ENCODE data around the gene PATE3.

Gene PATE3, protein sequence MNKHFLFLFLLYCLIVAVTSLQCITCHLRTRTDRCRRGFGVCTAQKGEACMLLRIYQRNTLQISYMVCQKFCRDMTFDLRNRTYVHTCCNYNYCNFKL

DNA sequence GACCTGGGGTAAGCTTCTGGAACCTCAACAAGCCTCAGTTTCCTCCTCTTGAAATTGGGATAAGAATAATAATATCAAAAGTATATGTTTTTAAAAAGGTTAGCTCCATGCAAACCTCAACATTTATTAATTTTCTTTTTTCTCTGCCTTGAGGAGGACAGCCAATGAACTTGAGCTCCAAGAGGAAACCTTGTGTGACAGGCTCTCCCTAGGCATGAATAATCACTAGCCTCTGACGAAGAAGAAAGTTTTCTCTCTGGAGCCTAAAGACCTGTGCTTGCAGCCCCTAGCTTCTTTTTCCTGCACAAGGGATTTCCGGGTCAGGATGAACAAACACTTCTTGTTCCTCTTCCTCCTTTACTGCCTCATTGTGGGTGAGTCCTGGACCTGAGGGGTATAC, at the start of gene PATE3:
Gene PATE3, plus strand, starts transcription at position 301 of the 400 bp plus-strand sequence. Its CDS starts 25 bp downstream, at position 326.
- DNase-seq, result no peak

DNA sequence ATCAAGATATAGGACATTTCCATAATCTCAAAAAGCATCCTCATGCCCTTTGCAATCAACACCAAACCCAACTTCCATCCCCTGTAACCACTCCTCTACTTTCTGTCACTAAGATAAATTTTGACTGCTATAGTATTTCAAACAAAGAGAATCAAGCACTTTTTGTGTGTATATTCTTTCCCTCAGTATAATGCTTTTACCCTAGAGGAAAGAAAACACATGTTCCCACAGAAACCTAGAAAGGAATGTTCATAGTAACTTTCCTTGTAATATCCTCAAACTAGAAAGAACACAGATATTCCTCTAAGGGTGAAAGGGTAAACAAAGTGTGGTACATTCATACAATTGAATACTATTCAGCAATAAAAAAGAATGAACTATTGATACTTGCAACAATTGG, 47.3 kb upstream of the PATE3 start:
- DNase-seq, result no peak

DNA sequence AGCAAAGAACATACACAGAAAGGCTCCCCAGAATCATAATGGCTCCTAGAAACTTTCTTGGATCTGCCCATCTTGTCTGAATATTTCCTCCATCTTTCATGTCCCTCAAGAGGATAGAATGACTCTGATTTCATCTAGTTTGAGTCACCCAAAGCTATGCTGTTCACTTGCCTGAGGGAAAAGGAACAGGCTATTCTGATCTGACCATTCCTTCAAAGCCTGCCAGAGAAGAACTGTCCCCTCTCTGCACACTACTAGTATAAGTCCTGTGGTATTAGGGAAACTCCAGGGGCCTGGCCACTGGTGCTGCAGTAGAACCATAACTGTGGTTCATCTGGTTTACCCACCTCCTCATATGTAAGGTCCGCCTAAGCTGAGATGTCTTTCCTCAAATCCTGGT, 44.2 kb upstream of the PATE3 start:
- DNase-seq, result no peak

DNA sequence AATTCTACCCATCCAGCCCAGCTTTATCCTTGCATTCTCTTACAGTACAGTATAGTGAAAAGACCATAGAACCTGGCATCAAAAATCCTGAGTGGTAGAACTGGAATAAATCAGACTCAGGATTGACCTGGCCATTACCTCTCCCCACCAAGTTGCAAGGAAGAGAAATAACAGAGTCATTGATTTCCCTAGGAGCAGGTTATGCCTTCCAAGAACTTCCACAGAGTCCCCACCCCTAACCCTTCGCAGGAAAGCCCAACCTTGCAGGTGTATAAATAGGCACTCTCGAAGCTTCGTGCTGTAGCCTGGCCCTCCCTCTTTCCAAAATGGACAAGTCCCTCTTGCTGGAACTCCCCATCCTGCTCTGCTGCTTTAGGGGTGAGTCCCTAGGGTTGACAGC, 41.9 kb upstream of the PATE3 start, which contains the start of gene PATE1:
Gene PATE1, plus strand, starts transcription at position 301 of the 400 bp plus-strand sequence. Its CDS starts 26 bp downstream, at position 327.
- DNase-seq, result no peak

DNA sequence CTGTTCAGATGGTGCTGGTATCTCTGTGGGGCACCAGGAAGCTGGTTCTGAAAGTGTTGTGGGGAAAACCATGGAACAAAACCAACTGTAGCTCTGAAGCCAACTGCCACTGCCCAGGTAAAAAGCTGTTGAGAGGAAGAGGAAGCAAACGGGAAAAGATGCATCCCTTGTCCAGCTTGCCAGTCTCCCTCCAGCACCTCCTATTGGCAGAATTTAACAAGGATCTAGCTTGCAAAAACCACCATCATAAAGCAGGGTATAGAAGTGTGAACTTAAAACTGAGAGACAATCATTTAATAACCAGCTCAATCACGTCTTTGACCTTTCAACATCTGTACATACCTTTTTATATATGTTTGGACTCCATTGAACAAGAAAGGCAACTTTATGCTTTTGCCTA, 37.3 kb upstream of the PATE3 start:
- no peak for DNase-seq

DNA sequence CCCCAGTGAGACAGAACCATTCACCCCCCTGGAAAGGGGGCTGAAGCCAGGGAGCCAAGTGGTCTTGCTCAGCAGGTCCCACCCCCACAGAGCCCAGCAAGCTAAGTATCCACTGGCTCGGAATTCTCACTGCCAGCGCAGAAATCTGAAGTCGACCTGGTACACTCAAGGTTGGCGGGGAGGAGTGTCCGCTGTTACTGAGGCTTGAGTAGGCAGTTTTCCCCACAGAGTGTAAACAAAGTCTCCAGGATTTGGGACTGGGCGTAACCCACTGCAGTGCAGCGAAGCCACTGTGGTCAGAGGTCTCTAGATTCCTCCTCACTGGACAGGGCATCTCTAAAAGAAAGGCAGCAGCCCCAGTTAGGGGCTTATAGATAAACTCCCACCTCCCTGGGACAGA, 31.9 kb upstream of the PATE3 start:
- DNase-seq, result no peak

DNA sequence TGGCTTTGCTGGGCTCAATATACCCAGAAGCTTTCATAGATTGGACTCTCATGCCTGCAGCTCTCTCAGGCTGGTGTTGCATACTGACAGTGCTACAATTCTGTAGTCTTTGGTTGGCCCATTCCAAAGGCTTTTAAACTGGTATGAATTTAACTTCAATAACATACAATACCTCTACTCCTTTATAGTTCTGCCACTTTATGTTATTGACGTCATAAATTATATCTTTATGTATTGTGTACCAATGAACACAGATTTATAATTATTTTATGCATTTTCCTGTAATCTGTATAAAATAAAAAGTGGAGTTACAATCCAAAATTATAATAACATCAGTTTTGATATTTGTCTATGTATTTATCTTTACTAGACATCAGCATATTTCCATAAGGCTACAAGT, 25.5 kb upstream of the PATE3 start:
- DNase-seq, result no peak

DNA sequence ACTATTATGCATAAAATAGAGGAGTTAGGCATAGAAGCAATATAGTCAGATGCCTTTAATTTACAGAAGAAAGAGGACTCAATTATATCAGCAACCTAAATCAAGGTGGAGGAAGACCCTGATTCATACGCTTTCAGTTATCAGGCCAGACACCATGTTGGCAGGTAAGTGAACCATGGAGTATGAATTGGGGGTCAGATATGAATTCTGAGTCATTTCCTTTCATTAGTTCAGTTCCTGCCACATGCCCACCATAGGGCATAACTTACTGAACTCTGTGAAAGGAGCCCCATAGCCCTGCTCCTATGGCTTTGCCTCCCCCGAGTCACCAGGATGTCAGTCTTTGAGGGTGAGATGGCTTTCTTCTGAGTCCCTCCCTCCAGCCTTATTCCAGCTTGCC, 24.4 kb upstream of the PATE3 start:
- no peak for DNase-seq

DNA sequence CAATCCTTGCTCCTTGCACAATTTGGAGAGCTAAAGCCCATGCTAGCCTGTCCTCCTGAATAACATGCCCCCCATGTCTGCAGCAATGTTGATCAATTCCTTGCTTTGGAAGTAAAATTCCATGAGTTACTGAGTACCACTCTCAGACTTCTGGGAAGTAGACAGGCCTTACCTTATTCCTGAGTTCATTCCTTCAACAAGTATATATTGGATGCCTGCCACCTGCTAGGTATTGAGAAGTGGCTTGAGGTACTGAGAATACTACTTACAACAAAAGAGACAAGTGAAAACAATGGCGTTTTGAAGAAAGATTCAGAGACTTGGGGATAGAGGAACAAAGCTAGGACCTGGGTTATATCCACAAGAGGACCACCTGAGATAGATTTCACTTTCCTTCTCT, 21.7 kb upstream of the PATE3 start:
- DNase-seq, result no peak

DNA sequence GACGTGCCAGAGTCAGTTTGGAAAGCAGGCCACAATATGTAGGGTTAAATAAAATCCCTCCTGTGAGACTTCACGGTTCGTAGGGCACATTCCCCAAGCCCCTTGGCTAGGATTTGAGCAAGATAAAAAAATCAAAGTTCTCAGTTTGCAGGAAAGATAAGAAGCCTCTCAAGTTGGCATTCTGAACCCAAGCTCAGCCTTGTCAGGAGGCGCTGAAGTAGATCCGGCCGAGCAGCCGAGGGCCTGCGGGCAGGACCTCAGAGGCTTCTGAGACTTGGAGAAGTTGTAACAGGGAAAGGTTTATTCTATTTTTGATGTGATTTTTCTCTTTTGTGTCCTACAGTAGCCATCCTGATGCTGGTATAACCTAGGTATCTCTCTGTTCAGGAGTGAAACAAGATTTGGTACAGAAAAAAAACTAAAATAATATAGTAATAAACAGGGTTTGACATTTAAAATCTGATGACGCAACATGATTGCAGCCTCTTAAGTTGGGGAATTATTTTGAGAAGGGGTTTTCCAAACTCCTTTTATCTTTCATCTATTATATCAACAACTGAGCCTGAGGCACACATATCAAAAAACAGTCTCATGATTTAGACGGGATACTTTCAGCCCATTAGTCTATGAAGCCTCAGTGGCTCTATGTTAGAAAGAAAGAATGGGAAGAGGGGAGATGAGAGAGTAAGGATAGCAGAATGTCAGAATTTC, 19.4 kb upstream of the PATE3 start:
- DNase-seq, result no peak

DNA sequence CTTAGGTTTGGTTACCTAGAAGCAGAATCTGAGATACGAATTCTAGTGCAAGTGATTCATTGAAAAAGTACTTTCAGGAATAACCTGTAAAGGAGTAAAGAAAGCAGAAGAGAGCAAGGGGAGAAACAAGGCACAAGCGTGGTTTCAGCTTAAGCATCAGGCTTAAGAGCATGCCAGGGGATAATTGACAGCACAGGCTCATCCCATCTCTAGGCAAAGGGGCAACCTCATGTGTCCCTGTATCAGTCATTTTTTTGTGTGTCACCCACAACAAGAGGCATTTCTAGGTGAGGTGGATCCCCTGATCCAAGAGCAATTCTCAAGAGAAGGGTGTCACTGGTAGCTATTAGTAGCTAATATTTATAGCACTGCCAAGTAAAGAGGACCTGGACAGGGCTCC, 17.3 kb upstream of the PATE3 start:
- no peak for DNase-seq

DNA sequence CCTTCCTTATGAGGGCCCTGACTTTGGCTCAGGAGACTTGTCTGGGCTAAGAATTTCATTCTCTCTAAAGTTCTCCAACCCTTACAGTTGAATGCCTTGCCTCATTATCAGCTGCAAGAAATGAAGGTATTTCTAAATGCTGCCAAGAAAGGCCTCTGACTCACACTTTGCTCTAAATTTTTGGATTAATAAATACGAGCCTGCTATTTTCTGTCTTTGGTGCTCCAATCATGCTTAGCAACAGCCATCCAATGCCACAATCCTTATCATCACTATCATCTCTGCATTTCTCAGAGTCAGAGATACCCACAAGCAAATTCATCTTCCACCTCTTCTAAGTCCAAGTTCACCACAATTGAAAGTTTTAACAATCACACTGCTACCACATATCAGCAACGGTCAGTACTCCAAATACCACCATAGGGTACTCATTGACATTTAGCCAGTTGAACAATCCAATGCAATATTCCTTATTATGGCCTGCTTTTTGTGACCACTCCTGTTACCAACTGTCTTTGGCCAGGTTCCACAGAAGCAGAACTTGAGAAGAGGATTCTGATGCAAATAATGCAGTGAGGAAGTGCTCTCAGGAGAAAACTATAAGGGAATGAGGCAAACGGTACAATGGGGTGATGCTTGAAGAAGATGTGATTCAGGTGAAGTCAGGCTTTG, 15.0 kb upstream of the PATE3 start:
- no peak for DNase-seq

DNA sequence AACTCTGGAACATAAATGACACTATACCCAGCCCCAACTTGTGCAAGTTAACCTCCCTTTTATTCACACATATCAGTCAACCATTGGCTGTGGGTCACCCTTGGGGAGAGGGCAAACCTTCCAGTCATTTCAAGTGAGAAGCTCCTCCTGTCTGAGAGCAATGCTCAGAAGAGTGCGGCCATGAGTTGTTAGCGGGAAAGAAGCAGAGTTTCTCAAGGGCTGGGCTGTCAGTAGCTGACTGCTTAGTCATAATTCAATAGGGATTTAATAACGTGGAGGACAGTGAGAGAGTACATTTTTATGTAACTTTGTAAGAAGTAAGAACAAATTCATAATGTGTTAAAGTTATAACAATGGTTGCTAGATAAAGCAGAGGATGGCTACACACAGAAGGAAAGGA, 14.4 kb upstream of the PATE3 start:
- no peak for DNase-seq

DNA sequence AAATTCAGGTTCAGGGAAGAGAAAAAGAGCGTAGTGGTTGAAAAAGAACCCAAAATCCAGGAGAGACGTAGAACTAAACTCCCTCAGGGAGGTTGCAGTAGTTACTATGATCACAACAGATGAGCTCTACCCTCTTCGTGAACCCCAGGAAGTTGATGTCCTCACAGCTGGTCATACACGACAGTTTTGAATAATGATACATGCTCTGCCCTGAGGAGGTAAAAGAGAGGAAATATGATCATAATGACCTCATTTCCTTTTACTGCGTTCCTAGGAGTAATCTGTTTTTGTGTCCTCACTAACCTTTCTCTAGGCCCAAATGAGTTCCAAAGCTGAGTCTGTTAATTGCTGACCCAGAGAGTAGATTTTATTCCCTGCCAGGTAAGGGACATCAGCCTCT, 10.6 kb upstream of the PATE3 start:
- DNase-seq, result no peak

DNA sequence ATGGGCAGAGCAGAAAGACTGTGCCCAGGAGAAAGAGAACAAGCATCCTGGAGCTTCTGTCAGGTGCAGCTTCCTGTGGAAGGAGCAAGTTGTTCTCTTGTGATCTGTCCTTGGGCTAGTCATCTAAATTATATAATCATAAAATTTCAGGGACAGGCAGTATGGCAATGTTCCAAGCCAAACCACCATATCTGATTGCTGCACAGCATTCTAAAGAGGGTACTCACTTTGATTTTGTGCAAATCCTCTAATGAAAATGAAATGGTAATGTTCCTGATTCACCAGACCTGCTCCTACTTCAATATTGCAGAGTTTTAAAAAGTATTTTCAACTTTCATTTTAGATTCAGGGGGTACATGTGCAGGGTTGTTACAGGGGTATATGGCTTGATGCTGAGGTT, 9.2 kb upstream of the PATE3 start, which contains the start of gene PATE2:
Gene PATE2, minus strand, starts transcription at position 101 of the 400 bp plus-strand sequence. Its CDS starts 55 bp downstream, at position 46.
- no peak for DNase-seq

DNA sequence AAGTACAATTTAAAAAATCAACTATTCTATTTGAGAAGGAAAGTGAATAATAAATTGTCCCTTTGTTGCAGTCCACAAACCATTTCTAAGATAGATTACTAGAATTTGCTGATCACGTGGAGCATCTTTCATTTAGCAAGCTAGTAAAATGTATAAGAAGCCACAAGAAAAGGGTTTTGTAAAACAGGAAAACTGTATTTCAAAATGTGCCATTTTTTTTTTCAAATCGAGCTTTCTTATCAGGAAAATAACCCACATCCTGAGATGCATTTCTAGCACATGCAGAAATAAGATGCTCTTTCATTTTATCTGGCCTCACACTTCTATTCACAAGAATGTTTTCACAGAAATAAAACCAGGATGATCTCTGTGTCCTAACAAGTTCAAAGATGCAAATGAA, 3.2 kb upstream of the PATE3 start:
- DNase-seq, result no peak

DNA sequence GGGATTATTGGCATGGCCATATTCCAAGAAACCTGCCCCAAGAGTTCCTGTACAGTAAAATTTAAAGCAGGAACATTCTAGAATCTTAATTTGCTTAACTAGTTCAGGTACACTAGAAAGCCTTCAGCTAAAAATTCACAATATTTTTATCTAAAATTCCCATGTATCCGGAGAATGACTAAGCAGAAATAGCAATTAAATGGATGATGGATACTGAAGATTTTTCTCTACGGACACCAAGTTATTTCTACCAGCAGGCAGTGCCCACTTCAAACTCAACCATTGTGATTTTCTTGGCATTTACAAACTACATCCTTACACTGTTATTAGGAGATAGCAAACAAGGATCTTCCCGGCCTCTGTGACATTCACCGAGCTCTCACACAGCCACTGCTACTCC, 2.9 kb downstream of the PATE3 start:
- DNase-seq, result no peak

DNA sequence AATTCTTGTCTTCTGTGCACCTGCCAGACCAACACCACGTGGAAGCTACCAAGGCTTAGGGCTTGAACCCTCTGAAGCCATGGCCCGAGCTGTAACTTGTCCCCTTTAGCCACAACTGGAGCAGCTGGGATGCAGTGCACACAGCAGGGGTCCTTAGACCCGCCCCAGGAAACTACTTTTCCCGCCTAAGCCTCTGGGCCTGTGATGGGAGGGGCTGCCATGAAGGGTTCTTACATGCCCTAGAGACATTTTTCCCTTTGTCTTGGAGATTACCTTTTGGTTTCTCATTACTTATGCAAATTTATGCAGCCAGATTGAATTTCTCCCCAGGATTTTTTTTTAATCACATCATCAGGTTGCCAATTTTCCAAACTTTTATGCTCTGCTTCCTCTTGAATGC, 9.7 kb downstream of the PATE3 start:
- DNase-seq, result no peak

DNA sequence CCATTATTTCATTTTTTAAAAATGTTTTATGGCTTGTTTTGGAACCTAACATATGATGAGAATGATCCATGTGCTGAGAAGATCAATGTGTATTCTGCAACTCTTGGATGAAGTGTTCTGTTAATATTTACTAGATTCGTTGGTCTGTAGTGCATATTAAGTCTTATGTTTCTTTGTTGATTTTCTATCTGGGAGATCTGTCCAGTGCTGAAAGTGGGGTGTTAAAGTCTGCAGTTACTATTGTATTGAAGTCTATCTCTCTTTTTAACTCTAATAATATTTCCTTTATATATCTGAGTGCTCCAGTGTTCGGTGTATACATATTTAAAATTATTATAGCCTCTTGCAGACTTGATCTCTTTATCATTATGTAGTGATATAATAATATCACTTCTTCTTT, 11.9 kb downstream of the PATE3 start:
- DNase-seq, result no peak

DNA sequence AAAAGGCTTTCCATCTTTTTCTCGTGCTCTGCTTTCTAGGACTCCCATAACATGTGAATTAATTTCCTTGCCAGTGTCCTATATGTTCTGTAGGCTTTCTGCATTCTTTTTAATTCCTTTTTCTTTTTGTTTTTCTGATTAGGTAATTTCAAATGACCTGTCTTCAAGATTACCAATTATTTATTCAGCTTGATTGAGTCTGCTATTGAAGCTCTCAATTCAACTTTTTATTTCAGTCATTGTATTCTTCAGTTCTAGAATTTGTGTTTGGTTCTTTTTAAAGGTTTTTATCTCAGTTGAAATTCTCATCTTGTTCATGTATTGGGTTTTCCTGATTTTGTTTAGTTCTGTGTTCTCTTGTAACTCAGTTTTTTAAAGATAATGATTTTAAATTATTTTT, 14.5 kb downstream of the PATE3 start:
- DNase-seq, result no peak

DNA sequence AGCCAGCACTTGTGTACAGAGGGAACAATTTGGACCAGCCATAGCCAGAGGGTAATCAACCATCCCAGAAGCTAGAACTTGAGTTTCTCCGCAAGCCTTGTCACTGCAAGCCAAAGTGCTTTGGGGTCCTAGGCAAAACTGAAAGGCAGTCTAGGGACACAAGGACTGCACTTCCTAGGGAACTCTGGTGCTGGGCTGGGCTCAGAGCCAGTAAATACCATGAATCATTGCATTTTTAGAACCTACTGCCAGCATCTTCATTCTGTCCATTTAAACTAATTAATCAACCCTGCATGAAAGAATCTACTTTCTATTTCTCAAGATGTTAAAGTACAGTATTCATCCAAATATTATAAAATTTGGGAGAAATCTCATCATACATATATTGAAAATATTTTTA, 20.0 kb downstream of the PATE3 start:
- no peak for DNase-seq

DNA sequence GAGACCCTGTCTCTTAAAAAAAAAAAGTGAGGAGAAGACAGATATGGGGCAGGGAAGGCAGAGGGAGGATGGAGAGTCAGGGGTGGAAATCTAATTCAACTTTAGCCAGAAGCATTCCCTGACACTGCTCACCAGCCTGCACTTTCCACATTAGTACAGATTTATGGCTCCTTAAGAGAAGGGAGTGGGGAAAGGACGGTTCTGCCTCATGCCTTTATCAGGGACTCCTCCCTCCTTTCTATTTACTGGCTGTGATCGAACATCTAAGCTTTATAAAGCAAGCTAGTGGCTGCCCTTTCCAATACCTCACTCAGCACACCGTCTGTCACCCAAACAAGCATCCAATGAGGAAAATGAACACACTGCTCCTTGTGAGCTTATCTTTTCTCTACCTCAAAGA, 45.1 kb downstream of the PATE3 start, which contains the start of gene PATE4:
Gene PATE4, plus strand, starts transcription at position 301 of the 400 bp plus-strand sequence. Its CDS starts 44 bp downstream, at position 345.
- no peak for DNase-seq

DNA sequence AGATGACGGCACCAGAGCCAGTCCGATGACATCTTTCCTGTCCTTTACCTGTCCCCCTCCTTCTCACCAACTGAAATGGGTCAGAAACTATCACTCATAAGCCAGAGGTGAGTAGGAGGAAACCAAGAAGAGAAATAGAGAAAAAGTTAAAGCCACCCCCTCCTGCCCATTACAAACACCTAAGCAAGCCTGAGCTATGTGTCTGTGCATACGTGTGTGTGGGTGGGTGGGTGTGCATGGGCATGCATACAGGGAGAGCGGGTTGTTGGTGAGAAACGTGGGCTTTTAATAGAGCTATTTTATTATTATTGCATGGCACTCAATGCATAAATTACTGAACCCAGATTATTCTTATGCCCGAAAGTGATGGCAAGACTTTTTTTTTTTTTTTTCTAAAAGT, 47.8 kb downstream of the PATE3 start:
- DNase-seq, result no peak
